H1 (cell line): ENCODE data around the gene TBC1D2B. TPM values are rescaled to one million over a fixed set of nuclear protein-coding genes. Genes with fewer than 3 reads are reported as not detected.
A peak's percentile ranks its signal among the peaks of the same experiment; 100 is the strongest.

Source experiments
- CTCF ChIA-PET: fragments of 300-600 bp; sonication (Branson Sonifier 250); formaldehyde crosslinking; loops from one replicate; lab custom pipeline; 2021; ENCODE audit not compliant: partially characterized antibody; lab: Charles Lee
- POLR2A ChIA-PET: fragments of 300-600 bp; sonication (Branson Sonifier 250); formaldehyde crosslinking; loops from one replicate; lab custom pipeline; 2021; ENCODE audit warnings: inconsistent platforms; ENCODE audit not compliant: partially characterized antibody; lab: Charles Lee
- DNase-seq, 2 experiments: peaks; one replicate each; pipeline versions ENCODE4 v3.0.0 to v3.0.0-alpha.2; 2010 to 2022; ENCODE audit warnings: low spot score in 2 of 2, low read depth in 1 of 2, mixed read lengths in 1 of 2
- FAIRE-seq: peaks from 2 replicates; lab custom pipeline; 2011; peaks lifted over from hg19 to GRCh38; lab: Jason Lieb, UNC
- H2AFZ ChIP-seq: 2 replicates; pipeline ENCODE4 v1.8.1; 2012; ENCODE audit warnings: low read length, inconsistent platforms
- H2AK5ac ChIP-seq: 2 replicates; pipeline ENCODE4 v1.6.1; 2013; ENCODE audit warnings: low read depth, low read length
- H2BK120ac ChIP-seq: replicated peaks from 2 replicates; pipeline ENCODE3; 2013; ENCODE audit warnings: low read depth, low read length, inconsistent platforms
- H2BK12ac ChIP-seq: 2 replicates; pipeline ENCODE4 v1.6.1; 2013; ENCODE audit warnings: low read depth, low read length
- H2BK15ac ChIP-seq: 2 replicates; pipeline ENCODE4 v1.6.1; 2013; ENCODE audit warnings: low read length
- H2BK20ac ChIP-seq: 2 replicates; pipeline ENCODE4 v1.6.1; 2013; ENCODE audit warnings: low read length
- H2BK5ac ChIP-seq: 2 replicates; pipeline ENCODE4 v1.6.1; 2013; ENCODE audit warnings: low read depth, low read length
- H3K14ac ChIP-seq: 2 replicates; pipeline ENCODE4 v1.6.1; 2013; ENCODE audit warnings: inconsistent platforms; ENCODE audit not compliant: insufficient read length
- H3K18ac ChIP-seq: 2 replicates; pipeline ENCODE4 v1.6.1; 2013; ENCODE audit warnings: low read length; ENCODE audit errors: extremely low read depth
- H3K23ac ChIP-seq: 2 replicates; pipeline ENCODE4 v1.6.1; 2013; ENCODE audit warnings: inconsistent platforms; ENCODE audit not compliant: insufficient read length
- H3K23me2 ChIP-seq: 2 replicates; pipeline ENCODE4 v1.6.1; 2013; ENCODE audit warnings: low read depth, low read length
- H3K27ac ChIP-seq: 2 replicates; pipeline ENCODE4 v1.6.1; 2011; ENCODE audit warnings: low read depth, low read length, inconsistent platforms
- H3K27me3 ChIP-seq, 4 experiments: replicated peaks in 1 of 4; 1 replicate in 1 of 4; 2 replicates in 3 of 4; pipeline versions ENCODE4 v1.6.1 to v1.8.1; 2011 to 2013; ENCODE audit warnings: low read length in 3 of 4, mild to moderate bottlenecking in 3 of 4, inconsistent platforms in 2 of 4, mixed read lengths in 2 of 4, moderate library complexity in 1 of 4; ENCODE audit not compliant: control insufficient read depth in 3 of 4, insufficient read depth in 3 of 4; ENCODE audit errors: extremely low read depth in 1 of 4
- H3K36me3 ChIP-seq, 4 experiments: 2 replicates each; pipeline versions ENCODE4 v1.6.1 to v1.8.1; 2011 to 2013; ENCODE audit warnings: mild to moderate bottlenecking in 4 of 4, low read length in 3 of 4, moderate library complexity in 2 of 4, control low read depth in 1 of 4, inconsistent platforms in 1 of 4; ENCODE audit not compliant: insufficient read depth in 4 of 4, control insufficient read depth in 2 of 4
- H3K4ac ChIP-seq: replicated peaks from 2 replicates; pipeline ENCODE3; 2013; ENCODE audit warnings: low read length, low read depth, mixed read lengths, inconsistent platforms; ENCODE audit not compliant: insufficient read length
- H3K4me1 ChIP-seq, 4 experiments: replicated peaks in 1 of 4; 1 replicate in 1 of 4; 2 replicates in 3 of 4; pipeline versions ENCODE4 v1.6.1 to v1.8.1; 2011 to 2013; ENCODE audit warnings: low read length in 3 of 4, inconsistent platforms in 2 of 4, mixed read lengths in 1 of 4; ENCODE audit not compliant: insufficient read depth in 4 of 4, control insufficient read depth in 3 of 4
- H3K4me2 ChIP-seq, 2 experiments: 2 replicates each; pipeline versions ENCODE4 v1.6.1 to v1.8.1; 2011 to 2013; ENCODE audit warnings: low read depth in 2 of 2, low read length in 2 of 2, control low read depth in 1 of 2, inconsistent platforms in 1 of 2, mild to moderate bottlenecking in 1 of 2; ENCODE audit not compliant: insufficient read depth in 1 of 2
- H3K4me3 ChIP-seq, 4 experiments: fragments of 200-600, 300-600 bp in 1 of 4; sonication (generic), shearing (Covaris generic), sonication (Bioruptor Twin) in 1 of 4; 2 replicates each; pipeline versions ENCODE4 v1.5.1 to v1.8.1; 2011 to 2016; ENCODE audit warnings: low read length in 4 of 4, low read depth in 3 of 4, control low read depth in 2 of 4, inconsistent platforms in 2 of 4, mild to moderate bottlenecking in 2 of 4, mixed read lengths in 1 of 4, moderate library complexity in 1 of 4; ENCODE audit not compliant: insufficient read depth in 2 of 4; ENCODE audit errors: extremely low read depth in 1 of 4
- H3K56ac ChIP-seq: replicated peaks from 2 replicates; pipeline ENCODE3; 2013; ENCODE audit warnings: low read depth, mild to moderate bottlenecking, mixed read lengths, low read length, inconsistent platforms; ENCODE audit not compliant: insufficient read length
- H3K79me1 ChIP-seq: 2 replicates; pipeline ENCODE4 v1.6.1; 2013; ENCODE audit warnings: low read depth, low read length, control low read depth
- H3K79me2 ChIP-seq, 2 experiments: 2 replicates each; pipeline versions ENCODE4 v1.6.1 to v1.8.1; 2012 to 2013; ENCODE audit warnings: low read length in 2 of 2, mild to moderate bottlenecking in 2 of 2, inconsistent platforms in 1 of 2; ENCODE audit not compliant: insufficient read depth in 2 of 2, control insufficient read depth in 1 of 2
- H3K9ac ChIP-seq, 4 experiments: replicated peaks in 1 of 4; 1 replicate in 1 of 4; 2 replicates in 3 of 4; pipeline versions ENCODE4 v1.6.1 to v1.8.1; 2011 to 2013; ENCODE audit warnings: low read depth in 3 of 4, low read length in 3 of 4, control low read depth in 2 of 4, mild to moderate bottlenecking in 2 of 4, moderate library complexity in 2 of 4, inconsistent platforms in 1 of 4; ENCODE audit errors: extremely low read depth in 1 of 4
- H3K9me3 ChIP-seq, 2 experiments: 2 replicates each; pipeline versions ENCODE4 v1.6.1 to v1.8.1; 2012 to 2013; ENCODE audit warnings: mild to moderate bottlenecking in 2 of 2, moderate library complexity in 2 of 2, control low read depth in 1 of 2, inconsistent platforms in 1 of 2, low read depth in 1 of 2, low read length in 1 of 2, mixed read lengths in 1 of 2; ENCODE audit not compliant: insufficient read depth in 2 of 2
- H4K20me1 ChIP-seq, 2 experiments: replicated peaks in 1 of 2; 2 replicates each; pipeline versions ENCODE3 to v1.8.1; 2011 to 2013; ENCODE audit warnings: inconsistent platforms in 2 of 2, low read length in 2 of 2, mild to moderate bottlenecking in 1 of 2; ENCODE audit not compliant: insufficient read depth in 2 of 2, control insufficient read depth in 1 of 2
- H4K5ac ChIP-seq: 2 replicates; pipeline ENCODE4 v1.6.1; 2013; ENCODE audit warnings: low read length, low read depth, mixed read lengths, inconsistent platforms; ENCODE audit not compliant: insufficient read length
- H4K8ac ChIP-seq: 2 replicates; pipeline ENCODE4 v1.8.0; 2013; ENCODE audit warnings: mild to moderate bottlenecking, moderate library complexity, low read length, inconsistent platforms; ENCODE audit not compliant: insufficient read depth; ENCODE audit errors: extremely low read depth
- H4K91ac ChIP-seq: replicated peaks from 2 replicates; pipeline ENCODE3; 2013; ENCODE audit warnings: low read length, mixed read lengths, inconsistent platforms; ENCODE audit not compliant: insufficient read length
- BCL11A ChIP-seq, 2 experiments: IDR thresholded peaks; one replicate each; pipeline ENCODE4 v1.6.1; 2011; ENCODE audit warnings: low read depth in 2 of 2, low read length in 2 of 2, mild to moderate bottlenecking in 2 of 2
- BRCA1 ChIP-seq: IDR thresholded peaks from 2 replicates; pipeline ENCODE4 v1.6.1; 2012; ENCODE audit warnings: low read depth, low read length, improper control_type of control experiment
- CTBP2 ChIP-seq: IDR thresholded peaks from 2 replicates; pipeline ENCODE4 v1.7.0; 2011; ENCODE audit warnings: borderline replicate concordance, mild to moderate bottlenecking, moderate library complexity, mixed read lengths, low read length; ENCODE audit not compliant: insufficient read depth, insufficient read length
- EP300 ChIP-seq, 2 experiments: IDR thresholded peaks; 1 replicate in 1 of 2; 2 replicates in 1 of 2; pipeline ENCODE4 v1.6.1; 2011 to 2012; ENCODE audit warnings: low read depth in 2 of 2, low read length in 2 of 2, mild to moderate bottlenecking in 2 of 2, borderline replicate concordance in 1 of 2, inconsistent platforms in 1 of 2, moderate library complexity in 1 of 2
- JUND ChIP-seq: IDR thresholded peaks from 2 replicates; pipeline ENCODE4 v1.6.1; 2011; ENCODE audit warnings: mild to moderate bottlenecking, improper control_type of control experiment, low read length
- MAFK ChIP-seq: IDR thresholded peaks from 2 replicates; pipeline ENCODE4 v1.6.1; 2012; ENCODE audit warnings: low read depth, mild to moderate bottlenecking, improper control_type of control experiment, low read length
- SIX5 ChIP-seq: IDR thresholded peaks from 2 replicates; pipeline ENCODE4 v1.6.1; 2011; ENCODE audit warnings: mild to moderate bottlenecking, low read depth, low read length
- SP1 ChIP-seq: IDR thresholded peaks from 2 replicates; pipeline ENCODE4 v1.6.1; 2011; ENCODE audit warnings: low read depth, low read length
- SP4 ChIP-seq: IDR thresholded peaks from 2 replicates; pipeline ENCODE4 v1.6.1; 2012; ENCODE audit warnings: low read length, inconsistent platforms
- SRF ChIP-seq: IDR thresholded peaks from 2 replicates; pipeline ENCODE4 v1.6.1; 2011; ENCODE audit warnings: mild to moderate bottlenecking, low read depth, low read length, moderate library complexity
- YY1 ChIP-seq: IDR thresholded peaks from 2 replicates; pipeline ENCODE4 v1.6.1; 2011; ENCODE audit warnings: low read depth, mild to moderate bottlenecking, low read length
- WGBS, 2 experiments: shearing (Covaris generic) in 1 of 2; methylation state at CpG; one replicate each; pipeline versions ENCODE4 v1.1.6 to v1.1.7; 2013 to 2015; ENCODE audit warnings: low lambda C conversion rate in 2 of 2, mixed read lengths in 2 of 2, inconsistent platforms in 1 of 2, low coverage in 1 of 2, missing lambda C conversion rate in 1 of 2; ENCODE audit not compliant: insufficient replicate concordance in 2 of 2, insufficient coverage in 1 of 2, insufficient read length in 1 of 2; ENCODE audit errors: extremely low coverage in 1 of 2, missing lambda C conversion rate in 1 of 2; 5-methylcytosine and 5-hydroxymethylcytosine counted together
- polyA plus RNA-seq, 7 experiments: library from polyadenylated mRNA; depleted of rRNA in 3 of 7; stranded (reverse) in 5 of 7; unstranded in 2 of 7; fragments of >200 nt in 5 of 7; fragments of 200-250 nt in 2 of 7; gene quantifications; 1 replicate in 5 of 7; 2 replicates in 1 of 7; 4 replicates in 1 of 7; pipeline versions ENCODE4 v1.2.1 to v1.2.3, GENCODE V29; 2011 to 2013; ENCODE audit warnings: missing spikeins in 2 of 7, mixed read lengths in 2 of 7
- total RNA-seq: library from RNA; stranded (reverse); fragmentation: NEBNext Ultra II Directional; extraction: Animal tissue kit (Norgen Biotek cat#: 25700); gene quantifications from 2 replicates; pipeline ENCODE4 v1.2.1, GENCODE V29; 2021
- TF ChIP-seq, protein P1 (sequence below): IDR thresholded peaks from 2 replicates; pipeline ENCODE4 v1.6.1; 2012; ENCODE audit warnings: inconsistent platforms

TBC1D2B gene
- total and polyA plus RNA-seq, 2 of the 8 experiments (the other 6 are each of a cell fraction or from before 2014, with no cell fraction given) = 11.9 to 19.5 TPM

DNA sequence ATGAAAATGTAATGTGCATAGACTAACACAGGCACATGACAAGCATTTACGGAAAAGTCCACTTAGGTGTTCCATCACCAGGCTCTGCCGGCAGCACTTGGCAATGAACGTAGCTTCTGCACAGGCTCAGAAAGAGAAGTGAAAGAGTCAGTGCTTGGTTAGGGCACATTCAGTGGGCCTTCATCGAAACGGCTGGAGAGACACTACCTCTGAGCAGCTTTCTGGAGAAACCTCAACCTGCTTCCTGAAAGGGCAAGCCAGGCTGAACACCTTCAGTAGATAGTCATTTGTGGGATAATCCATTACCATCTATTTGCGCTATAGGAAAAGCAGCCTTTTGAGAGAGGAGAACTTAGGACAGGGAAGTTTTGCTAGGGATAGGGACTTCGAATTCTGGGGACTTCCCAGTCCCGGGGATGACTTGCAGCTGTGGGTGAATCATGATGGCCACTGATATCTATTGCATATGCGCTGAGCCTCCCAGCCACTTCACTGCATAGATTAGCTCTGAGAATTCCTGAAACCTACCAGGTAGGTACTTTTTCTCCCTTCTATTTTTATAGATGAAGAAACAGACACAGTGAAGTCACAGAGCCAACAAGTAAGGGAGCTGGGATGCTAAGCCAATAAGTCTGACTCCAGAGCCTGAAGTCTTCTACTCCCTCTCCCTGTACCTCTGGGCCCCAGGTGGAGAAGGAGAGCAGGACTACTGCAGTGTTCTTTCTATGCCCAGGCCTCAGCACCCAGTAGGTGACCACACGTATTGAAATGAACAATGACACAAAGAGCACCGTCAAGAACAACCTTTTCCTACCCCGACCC lies 10.7 kb upstream of the TBC1D2B start:
- H3K79me1 ChIP-seq = no peaks in the 10 kb centered on the region
- ChIA-PET POLR2A (interaction anchor here (0.6 kb wide), 1 partner anchor 8 kb away, joined by 3 read pairs; no protein-coding TSS in a partner anchor), CTCF (interaction anchor here (0.9 to 8.0 kb wide), 7 partner anchors 19 to 122 kb away, joined by 3 to 51 read pairs (median 4); no protein-coding TSS in a partner anchor)
- H3K9me3 ChIP-seq = no peaks in the 10 kb centered on the region
- H4K20me1 ChIP-seq = no peaks in the 10 kb centered on the region
- H3K4ac ChIP-seq = no peak overlapping the region
- H2BK20ac ChIP-seq = no peak overlapping the region
- no peak overlapping the region for H3K27ac ChIP-seq
- H2AFZ ChIP-seq = no peak overlapping the region
- FAIRE-seq (no peak), DNase-seq (no peak)
- H3K14ac ChIP-seq = no peak overlapping the region
- peaks cover 0 to 2% (median 0%) of the 10 kb centered on the region in 4 experiments; a peak in 3 of 7 replicates for H3K27me3 ChIP-seq
- no peak overlapping the region for H4K8ac ChIP-seq
- H3K36me3 ChIP-seq = no peaks in the 10 kb centered on the region
- H2BK120ac ChIP-seq = no peak overlapping the region
- no peak overlapping the region for H2BK12ac ChIP-seq
- H3K79me2 ChIP-seq = no peaks in the 10 kb centered on the region
- no peak overlapping the region for H2BK5ac ChIP-seq
- no peaks in the 10 kb centered on the region for H3K23me2 ChIP-seq
- H3K56ac ChIP-seq = no peak overlapping the region
- H3K4me3 ChIP-seq = no peak overlapping the region
- no peak overlapping the region for H4K91ac ChIP-seq
- H3K23ac ChIP-seq = no peak overlapping the region
- no peak overlapping the region for H2BK15ac ChIP-seq
- no peak overlapping the region for H4K5ac ChIP-seq
- no peak overlapping the region for H3K18ac ChIP-seq
- 88% methylated on average over 12 of the region's 12 CpGs; no CpG with 5 or more reads in 1 of the 2 experiments for WGBS, 2 experiments
- no peak overlapping the region for H3K9ac ChIP-seq
- peak overlapping the region in 1 of 2 experiments; percentile 29; a peak in 1 of 4 replicates for H3K4me2 ChIP-seq
- no peak overlapping the region for H2AK5ac ChIP-seq
- 0 out of 7 replicates have a peak, but pooled peaks cover 0 to 4% (median 0%) of the 10 kb centered on the region in 4 experiments for H3K4me1 ChIP-seq
- TF ChIP-seq, protein P1, sequence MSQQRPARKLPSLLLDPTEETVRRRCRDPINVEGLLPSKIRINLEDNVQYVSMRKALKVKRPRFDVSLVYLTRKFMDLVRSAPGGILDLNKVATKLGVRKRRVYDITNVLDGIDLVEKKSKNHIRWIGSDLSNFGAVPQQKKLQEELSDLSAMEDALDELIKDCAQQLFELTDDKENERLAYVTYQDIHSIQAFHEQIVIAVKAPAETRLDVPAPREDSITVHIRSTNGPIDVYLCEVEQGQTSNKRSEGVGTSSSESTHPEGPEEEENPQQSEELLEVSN = no peak
- TF ChIP-seq SRF (no peak), CTBP2 (no peak), SIX5 (no peak), JUND (no peak), EP300 (IDR thresholded peaks at IDR 0.05; ENCODE audit: borderline replicate concordance in 1 of 2, low read depth in 2 of 2, low read length in 2 of 2) (no peak), YY1 (no peak), SP4 (no peak), BCL11A (IDR thresholded peaks at IDR 0.05; ENCODE audit: low read depth in 2 of 2, low read length in 2 of 2) (no peak), MAFK (no peak), SP1 (no peak), BRCA1 (no peak)
